ENCODE results near the gene FLT1.

Gene FLT1

DNA sequence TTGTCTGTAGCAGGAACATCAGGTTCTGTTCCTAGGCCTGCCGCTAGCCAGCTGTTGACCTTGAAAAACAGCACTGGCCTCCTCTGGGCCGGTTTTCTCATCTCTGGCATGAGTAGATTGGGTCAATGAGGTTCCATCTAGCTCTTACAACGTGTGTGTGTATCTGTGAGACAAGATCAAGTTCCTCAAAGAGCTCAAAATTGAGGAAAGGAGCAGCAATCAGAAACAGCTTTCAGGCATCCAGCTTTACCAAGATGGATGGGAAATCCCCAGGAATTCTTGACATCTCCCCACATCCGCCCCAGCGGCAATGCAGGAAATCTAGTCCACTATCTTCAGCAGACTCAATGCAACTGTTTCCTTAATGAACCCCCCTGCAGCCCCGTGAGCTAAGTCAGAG, 4.9 kb downstream of the FLT1 start:
- DNase-seq (ENCODE audit: low read depth in 2 of 2, low spot score in 1 of 2): no peak

DNA sequence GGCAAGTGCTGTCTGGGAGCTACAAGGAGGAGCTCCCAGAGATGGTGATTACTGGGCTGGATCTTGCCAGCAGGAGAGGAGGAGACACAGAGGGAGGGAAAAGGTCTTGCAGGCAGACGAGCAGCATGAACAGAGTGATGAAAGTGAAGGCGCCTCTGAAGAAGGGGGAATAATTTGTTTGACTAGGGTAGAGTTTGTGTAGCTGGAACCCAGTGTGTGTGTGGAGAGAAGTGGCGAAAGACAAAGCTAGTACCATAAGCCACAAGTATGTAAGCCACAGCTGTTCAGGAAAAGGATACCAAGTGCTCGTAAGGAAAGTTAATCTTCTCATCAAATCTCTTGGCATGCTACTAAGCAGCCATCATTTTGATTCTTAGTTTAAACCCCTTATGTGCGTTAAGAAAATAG, 5.4 kb downstream of the FLT1 start:
- DNase-seq (ENCODE audit: low read depth in 2 of 2, low spot score in 1 of 2): no peak

DNA sequence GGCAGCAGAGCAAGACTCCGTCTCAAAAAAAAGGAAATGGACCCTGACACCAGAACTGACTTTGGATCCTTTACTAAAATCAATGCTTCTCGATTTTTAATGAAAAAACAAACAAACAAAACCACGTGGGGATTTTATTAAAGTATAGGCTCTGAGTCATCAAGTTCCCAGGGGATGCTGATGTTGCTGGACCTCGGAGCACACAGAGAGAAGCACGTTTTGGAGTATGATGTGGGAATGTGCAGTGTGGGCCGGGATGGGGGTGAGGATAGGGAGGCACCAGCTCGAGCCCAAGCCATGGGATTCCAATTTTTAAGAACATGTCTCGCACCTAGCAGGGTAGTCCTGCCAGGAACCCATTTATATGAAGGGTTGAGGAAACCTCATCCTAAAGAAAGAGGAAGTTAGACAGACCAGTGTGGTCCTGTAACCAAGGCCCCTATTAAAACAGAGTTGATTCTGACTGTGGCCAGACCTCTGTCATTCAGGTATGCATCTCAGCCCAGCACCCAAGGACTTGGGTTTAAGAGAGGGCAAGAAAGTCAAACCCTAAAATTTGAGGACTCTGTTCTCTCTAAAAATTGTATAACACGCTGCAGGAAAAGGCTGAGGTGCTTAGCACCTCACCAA, 6.4 kb downstream of the FLT1 start:
- no peak for DNase-seq (ENCODE audit: low read depth in 2 of 2, low spot score in 1 of 2)

DNA sequence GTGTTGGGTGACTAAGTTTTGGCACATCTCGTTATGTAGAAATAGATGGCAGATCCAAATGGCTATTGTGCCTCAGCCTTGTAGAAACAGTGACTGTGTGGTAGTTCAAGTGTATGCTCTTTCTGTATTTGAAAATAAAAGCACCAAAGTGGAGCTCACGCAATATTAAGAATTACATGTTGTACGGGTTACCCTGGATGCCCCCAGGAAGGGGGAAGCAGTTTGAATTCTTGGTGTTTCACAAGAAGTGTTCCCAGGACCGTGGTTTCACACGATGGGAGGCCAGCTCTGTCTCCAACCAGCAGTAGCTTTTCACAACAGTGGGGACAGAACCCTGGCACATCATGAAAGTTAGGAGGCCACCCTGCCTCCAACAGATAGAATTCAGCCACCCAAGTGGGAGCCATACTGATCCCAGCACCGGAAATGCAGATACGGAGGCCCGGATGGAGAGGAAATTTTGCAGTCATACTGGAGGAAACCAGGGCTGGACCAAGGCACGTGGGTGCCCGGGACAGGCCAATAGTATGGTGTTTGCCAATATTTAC, 8.9 kb downstream of the FLT1 start:
- no peak for DNase-seq (ENCODE audit: low read depth in 2 of 2, low spot score in 1 of 2)

DNA sequence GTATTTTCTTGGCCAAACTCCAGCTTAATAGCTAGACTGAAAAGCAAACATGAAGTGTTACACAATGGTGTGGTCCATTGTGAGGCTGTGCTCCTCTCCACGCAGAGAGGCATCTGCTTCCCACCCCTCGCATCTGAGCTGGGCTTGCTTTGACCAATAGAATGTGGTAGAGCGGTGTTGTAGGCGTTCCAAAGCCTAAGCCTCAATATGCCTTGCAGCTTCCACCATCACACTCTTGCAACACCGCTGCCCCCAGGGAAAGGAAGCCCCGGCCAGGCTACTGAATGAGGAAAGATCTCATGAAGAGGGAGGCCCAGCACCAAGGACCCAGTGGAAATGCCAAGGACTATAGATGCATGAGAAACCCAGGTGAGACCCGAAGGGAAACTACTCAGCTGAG, 9.4 kb downstream of the FLT1 start:
- DNase-seq (ENCODE audit: low read depth in 2 of 2, low spot score in 1 of 2): no peak

DNA sequence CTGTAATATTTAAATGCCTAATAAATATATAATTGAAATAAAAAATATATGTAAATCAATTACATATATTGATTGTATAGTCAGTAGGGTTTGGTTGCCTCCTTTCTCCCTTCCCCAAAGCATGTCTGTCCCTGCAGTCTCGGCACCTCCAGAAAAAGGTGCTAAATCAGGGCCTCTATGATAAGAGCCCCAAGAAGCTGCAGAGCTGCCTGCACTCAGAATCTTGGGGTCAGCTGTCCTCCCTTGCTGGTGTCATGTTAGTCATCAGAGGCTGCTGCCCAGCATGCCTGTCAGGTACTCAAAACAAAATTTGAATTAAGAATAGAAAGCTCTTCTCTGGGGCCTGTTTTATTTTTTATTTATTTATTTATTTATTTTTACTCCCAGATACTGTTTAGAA, 9.8 kb downstream of the FLT1 start:
- no peak for DNase-seq (ENCODE audit: low read depth in 2 of 2, low spot score in 1 of 2)

DNA sequence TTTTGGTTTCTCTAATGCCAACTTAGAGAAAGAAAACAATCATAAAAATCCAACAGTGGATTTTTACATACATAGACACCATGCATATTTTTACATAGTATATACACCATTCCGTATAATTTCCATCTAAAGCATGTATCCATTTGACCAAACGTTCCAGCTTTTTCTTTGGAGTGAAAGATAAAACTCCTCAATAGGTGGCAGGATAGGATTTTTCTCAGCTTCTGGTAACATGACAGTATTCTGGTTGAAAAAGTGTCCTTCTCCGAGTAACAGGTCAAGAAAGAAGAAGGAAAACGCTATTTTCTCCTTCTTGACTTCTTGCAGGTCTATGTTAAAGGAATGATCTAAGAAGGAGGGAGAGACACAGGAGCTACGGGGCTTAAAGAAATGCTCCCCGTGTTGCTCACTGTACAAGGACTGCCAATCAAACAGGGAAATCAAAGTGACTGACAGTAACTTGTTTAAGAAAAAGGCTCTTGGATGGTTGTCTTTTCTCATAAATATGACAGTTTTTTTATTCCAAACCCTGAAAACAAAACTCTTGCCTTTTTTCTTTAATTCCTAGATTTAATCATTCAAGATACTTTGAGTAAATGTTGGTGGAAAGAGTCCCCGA, 11.5 kb downstream of the FLT1 start:
- no peak for DNase-seq (ENCODE audit: low read depth in 2 of 2, low spot score in 1 of 2)

DNA sequence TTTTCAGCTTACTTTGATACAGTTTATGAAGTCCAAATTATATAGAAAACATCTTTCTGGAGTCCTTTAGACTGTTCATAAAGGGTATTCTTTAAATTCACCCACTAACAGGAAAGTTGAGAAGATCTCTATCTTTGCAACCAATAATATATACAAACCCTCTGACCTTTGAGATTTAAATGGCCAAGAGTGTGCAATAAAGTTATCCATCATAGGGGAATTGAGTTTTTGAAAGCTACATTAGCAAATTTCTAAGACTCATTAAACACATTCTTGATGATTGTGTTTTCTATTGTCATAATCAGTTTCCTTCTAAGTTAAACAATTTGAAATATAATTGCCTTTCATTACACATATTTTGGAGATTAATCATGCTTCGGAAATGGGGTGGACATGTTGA, 15.9 kb downstream of the FLT1 start:
- DNase-seq (ENCODE audit: low read depth in 2 of 2, low spot score in 1 of 2): no peak

DNA sequence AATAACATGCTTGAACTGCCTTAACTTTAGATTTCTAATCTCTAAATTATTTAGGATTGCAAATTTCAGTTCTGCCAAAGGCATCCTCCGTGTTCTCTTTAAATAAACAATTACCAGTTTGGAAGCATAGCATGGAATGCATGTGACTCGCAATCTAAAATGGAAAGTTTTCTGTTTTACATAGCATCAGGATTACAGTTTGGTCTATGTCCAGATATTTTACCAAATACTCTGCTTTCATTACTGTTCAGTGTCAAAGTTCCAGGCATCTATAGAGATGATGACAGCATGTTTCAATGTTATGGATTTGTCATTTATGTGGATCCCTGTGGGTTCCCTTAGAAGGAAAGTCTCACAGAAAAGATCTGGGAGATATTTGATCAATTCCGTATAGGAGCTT, 16.8 kb downstream of the FLT1 start:
- no peak for DNase-seq (ENCODE audit: low read depth in 2 of 2, low spot score in 1 of 2)

DNA sequence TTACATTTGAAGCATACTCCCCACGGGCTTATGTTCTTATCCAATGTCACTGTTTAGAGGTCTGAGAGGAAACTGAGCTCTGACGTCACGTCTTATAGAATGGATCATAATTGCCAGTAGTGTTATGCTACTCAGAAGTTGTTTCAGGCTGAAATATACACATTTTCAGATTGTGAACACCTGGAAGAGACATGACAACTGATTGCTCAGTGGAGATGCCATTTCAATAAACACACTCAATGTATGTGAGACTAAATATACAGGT, 17.3 kb downstream of the FLT1 start:
- DNase-seq (ENCODE audit: low read depth in 2 of 2, low spot score in 1 of 2): no peak

DNA sequence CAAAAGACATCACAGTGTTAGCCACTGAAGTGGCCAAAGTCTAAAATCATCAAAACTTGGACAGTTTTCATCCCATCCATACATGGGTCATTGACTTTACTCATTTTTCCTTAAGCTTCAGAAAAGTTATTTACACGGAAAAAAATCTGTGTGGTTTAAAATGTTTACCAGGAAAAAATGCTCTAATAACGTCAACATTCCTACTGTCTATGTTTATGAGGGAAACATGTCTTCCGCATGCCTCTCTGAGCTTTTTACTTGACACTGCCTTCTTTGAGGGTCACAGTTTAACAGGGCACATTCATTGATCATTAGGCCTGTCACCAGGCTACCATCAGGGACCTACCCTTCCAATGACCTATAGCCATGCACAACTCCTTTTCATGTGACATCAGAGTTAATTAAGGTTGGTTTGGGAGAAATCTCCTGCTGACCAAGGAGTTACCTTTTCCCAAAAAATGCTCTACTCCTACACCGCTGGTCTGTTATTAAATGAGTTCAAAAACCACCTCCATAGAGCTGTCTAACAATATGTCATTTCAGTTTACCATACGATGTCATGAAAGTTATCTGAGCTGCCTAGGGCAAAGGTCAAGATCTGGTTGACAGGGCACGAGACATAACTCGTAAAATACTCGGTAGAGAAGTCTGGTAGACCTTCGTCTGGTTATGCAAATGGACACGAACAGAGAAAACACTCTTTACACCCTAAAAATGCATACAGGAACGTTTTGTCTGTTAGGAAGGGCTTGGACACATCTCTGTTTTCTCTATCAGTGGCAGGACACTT, 17.8 kb downstream of the FLT1 start:
- DNase-seq (ENCODE audit: low read depth in 2 of 2, low spot score in 1 of 2): no peak

DNA sequence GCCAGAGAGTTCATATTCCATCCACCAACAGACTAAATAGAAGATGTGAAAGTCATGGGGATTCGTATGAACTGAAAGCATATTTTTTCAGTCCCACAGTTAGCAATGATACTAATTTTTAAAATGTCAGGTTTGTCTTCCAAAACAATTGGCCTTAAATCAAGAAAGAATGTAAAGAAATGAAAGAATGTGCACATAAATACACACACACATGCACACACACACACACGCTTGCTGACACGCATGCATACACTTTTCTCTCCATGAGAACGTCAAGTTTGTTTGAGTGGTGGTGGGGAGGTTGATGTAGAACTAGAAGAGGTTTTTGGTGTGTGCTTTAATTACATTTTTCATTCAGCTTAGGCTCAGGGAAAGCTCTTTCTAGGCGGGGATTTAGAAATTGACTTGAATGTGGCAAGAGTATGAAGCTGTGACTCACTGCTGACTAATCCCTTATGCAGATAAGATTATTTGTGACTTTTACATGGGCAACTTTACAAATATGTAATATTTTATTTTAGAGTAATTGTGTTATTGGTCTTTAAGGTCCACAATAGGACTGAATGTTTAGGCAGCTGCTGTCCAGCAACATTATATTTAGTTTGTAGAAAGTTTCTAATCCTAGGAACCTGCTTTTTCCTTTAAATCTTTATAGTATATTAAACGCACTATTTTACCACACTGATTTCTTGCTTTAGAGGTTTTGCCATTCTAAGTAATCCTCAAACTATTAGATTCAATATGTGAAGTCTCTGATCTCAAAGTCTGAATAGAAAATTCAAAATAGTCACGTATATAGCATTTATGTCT, 18.8 kb downstream of the FLT1 start:
- DNase-seq (ENCODE audit: low read depth in 2 of 2, low spot score in 1 of 2): no peak

DNA sequence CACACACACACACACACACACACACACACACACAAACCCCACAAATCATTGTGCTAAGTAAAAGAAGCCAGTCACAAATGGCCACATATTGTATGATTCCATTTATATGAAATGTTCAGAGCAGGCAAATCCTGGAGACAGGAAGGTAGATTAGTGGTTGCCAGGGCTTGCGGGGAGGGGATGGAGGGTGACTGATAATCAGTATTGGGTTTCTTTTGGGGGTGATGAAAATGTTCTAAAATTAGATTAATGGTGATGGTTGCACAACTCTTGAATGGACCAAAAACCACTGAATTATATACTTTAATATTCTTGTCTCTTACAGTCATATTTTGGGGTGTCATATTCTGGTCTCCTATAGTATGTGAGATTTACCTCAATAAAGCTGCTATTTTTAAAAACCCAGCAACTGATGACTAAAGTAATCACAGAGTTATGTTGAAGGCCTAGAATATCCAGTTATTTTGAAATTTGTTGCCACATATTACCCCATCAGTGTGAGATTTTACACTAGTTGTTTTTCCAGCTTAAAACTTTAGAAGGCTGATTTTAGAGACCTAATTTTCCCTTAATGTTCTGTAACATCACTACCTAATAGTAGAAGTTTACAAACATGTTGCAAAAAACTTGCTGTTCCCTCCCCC, 20.3 kb downstream of the FLT1 start:
- DNase-seq (ENCODE audit: low read depth in 2 of 2, low spot score in 1 of 2): no peak

DNA sequence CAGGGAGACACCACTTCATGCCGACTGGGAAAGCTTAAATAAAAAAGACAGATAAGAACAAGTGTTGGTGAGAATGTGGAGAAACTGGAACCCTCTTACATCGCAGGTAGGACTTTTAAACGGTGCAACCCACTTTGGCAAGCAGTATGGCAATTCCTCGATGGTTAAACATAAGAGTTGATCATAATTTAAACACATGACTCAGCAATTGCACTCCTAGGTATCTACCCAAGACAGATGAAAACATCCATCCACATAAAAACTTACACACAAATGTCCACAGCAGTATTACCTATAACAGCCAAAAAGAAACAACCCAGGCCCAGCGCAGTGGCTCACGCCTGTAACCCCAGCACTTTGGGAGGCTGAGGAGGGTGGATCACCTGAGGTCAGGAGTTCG, 21.9 kb downstream of the FLT1 start:
- DNase-seq (ENCODE audit: low read depth in 2 of 2, low spot score in 1 of 2): no peak

DNA sequence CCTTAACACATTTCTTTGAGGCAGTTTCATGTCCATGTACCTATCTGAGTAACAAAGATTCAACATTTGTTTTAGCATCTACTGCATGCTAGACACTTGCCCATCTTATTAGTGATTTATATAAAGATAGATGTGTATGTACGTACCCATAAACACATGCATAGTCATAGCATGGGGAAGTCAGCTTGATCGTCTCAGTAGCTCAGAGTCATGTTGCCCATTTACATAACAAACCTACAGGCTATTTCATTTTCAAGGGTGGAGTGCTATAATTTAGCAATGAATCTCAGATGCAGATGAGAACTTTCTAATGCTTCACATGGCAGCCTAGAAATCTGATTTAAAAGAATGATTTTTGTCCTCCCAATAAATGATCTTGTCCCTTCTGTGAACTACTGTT, 23.5 kb downstream of the FLT1 start:
- no peak for DNase-seq (ENCODE audit: low read depth in 2 of 2, low spot score in 1 of 2)

DNA sequence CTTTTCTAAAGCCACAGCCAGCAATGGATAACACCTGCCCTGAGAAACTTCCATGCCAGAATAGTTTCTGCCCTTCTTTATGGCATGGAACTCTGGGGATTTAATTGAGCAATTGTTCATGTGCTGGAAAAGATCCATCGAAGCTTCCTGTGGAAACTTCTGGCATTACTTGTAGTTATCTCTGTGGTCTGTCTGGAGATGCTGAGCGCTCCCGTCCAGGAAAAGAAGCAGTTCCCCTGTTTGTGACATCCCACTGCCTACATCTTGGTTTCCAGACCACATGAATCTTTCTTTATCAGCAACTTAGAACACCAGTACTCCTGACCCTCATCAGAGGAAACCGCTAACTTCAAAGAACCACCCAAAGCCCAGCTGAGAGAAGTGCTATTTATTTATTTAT, 24.6 kb downstream of the FLT1 start:
- DNase-seq (ENCODE audit: low read depth in 2 of 2, low spot score in 1 of 2): no peak

DNA sequence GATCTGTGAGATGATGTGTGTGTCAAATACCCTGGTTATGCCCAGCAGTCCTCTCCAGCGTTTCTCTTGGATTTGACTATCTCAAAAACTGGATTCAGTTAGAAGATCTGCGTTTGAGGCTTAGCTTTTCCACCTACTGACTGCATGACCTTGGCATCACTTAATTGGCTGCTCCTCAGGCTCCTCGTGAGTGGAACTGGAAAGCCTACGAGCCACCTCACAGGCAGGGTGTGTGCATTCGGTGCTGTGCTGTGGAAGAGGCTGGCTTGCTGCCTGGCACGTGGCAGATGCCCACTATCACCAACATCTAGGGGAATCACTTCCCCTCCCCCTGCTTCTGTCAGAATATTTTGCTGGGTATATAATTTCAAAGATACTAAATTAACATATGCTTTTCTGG, 25.6 kb downstream of the FLT1 start:
- no peak for DNase-seq (ENCODE audit: low read depth in 2 of 2, low spot score in 1 of 2)

DNA sequence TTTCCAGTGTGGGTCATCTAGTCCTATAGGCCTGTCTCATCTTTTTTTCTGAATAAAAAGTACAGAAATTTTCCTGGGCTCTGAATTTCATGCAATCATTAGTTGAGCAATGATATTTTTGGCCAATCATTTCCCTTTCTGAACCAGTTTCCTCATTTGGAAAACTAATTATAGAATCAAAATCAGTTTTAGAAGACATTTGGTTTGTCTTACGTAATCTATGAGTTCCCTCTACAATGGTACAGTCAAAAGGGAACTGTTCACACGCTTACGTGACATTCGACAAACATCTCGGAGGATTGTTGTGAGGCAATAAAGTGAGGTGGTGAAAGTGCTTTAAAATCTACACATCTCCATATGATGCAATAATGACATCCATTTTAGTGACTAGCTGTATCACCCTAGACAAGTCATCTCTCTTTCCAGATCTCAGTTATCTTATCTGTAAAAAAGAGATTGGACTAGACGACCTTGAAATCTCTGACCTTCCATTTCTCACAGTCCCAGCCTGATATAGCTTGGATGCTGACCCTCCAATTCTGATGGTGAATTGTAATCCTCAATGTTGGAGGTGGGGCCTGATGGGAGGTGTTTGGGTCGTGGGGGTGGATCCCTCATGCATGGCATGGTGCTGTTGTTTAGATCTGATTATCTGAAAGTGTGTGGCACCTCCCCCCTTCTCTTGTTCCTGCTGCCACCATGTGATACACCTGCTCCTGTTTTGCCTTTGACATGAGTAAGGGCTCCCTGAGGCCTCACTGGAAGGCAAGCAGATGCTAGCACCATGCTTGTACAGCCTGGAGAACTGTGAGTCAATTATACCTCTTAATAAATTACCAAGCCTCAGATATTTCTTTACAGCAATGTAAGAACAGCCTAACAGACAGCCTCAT, 26.7 kb downstream of the FLT1 start:
- no peak for DNase-seq (ENCODE audit: low read depth in 2 of 2, low spot score in 1 of 2)

DNA sequence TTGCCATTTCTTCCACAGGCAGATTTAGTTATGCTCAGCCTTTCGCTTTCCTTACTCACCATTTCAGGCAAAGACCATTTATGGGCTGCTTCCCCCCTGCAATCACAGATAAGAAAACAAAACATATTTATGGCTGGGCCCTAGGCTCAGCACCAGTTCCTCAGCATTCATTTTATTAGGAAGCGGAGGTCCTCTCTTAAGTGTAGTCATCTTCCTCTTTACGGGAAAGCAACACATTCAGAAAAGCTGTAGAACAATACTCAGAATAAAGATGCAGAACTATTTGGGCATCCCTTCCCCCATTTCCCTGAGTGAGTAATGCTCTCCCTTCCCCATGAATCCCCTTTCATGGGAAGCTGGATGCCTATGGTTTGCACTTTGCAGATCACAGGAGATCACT, 27.9 kb downstream of the FLT1 start:
- DNase-seq (ENCODE audit: low read depth in 2 of 2, low spot score in 1 of 2): no peak

DNA sequence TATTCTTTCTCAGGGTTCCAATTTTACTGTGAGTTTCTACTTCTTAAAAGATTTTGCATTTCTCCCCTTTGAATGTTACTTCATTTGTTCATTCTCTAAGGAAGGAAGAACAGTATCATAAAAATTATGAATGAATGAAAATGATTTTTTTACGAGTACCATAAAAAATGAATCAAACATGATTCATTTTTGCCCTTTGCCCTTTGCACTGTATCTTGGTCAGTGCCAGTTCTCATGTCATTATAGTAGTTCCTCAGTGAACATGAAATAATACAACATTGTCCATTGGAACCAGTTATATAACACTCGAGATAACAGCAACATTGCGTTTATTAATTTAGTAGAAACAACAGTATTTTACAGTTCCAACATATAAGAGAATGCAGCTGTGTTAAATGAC, 28.8 kb downstream of the FLT1 start:
- no peak for DNase-seq (ENCODE audit: low read depth in 2 of 2, low spot score in 1 of 2)

All from stimulated activated CD8-positive, alpha-beta memory T cell treated with anti-CD3 and anti-CD28 coated beads, Interleukin-4, amount 100 ng/mL, for 1 hour (primary cell).